PC-9 (cell line): ENCODE results near the gene PILRA.

ENCODE experiments used
- CTCF ChIP-seq: fragments of 200-600 bp; sonication (generic); conservative IDR thresholded peaks from 2 replicates; pipeline ENCODE4 v1.6.1; 2017; ENCODE audit warnings: mixed run types, antibody characterized with exemption, mild to moderate bottlenecking, moderate library complexity
- EZH2 ChIP-seq: fragments of 200-600 bp; sonication (generic); IDR thresholded peaks from 2 replicates; pipeline ENCODE4 v1.8.0; 2017; ENCODE audit warnings: antibody characterized with exemption, low read depth

GRCh38 chr7:100435401-100436304 lies 62.4 kb downstream of the PILRA start:
- TF ChIP-seq CTCF (no peak), EZH2 (no peak)
